HepG2 (cell line): ENCODE measurements around the gene SLC13A2. TPM values are rescaled to one million over a fixed set of nuclear protein-coding genes. Genes with fewer than 3 reads are reported as not detected.

Experiments
- ATAC-seq: fragments of 200-7000 bp; cut with Tn5 transposase; 3 replicates; pipeline ENCODE4 v1.9.1; 2020; ENCODE audit warnings: mild to moderate bottlenecking, moderate library complexity
- BruUV-seq: library from RNA; stranded (reverse); fragments of 400-500 nt; replicated peaks from 2 replicates; lab custom pipeline; 2021; lab: Mats Ljungman, UMichigan
- CTCF ChIA-PET: fragments of 300-600 bp; formaldehyde crosslinking; extraction: SDS; loops from one replicate; lab custom pipeline; 2021; ENCODE audit warnings: low total read pairs, inconsistent platforms, low intra/inter-chr PET ratio; lab: Yijun Ruan, JAX
- POLR2A ChIA-PET: fragments of 350-600 bp; sonication (Branson Sonifier 250); formaldehyde crosslinking; loops from one replicate; lab custom pipeline; 2020; ENCODE audit warnings: antibody characterized with exemption, inconsistent platforms; lab: Yijun Ruan, JAX
- DNase-seq: peaks from one replicate; pipeline ENCODE4 v3.0.0-alpha.2; 2015; ENCODE audit warnings: low spot score
- FAIRE-seq: peaks from 3 replicates; lab custom pipeline; 2011; peaks lifted over from hg19 to GRCh38; lab: Jason Lieb, UNC
- H2AFZ ChIP-seq: one replicate; pipeline ENCODE4 v1.6.1; 2011; ENCODE audit warnings: low read length, inconsistent platforms
- H3K27ac ChIP-seq: fragments of 300-600 bp; 3 replicates; pipeline ENCODE4 v1.8.0; 2011; ENCODE audit warnings: mixed run types, mild to moderate bottlenecking, mixed read lengths, low read length, inconsistent platforms; ENCODE audit not compliant: insufficient read depth; ENCODE audit errors: extremely low read length
- H3K27me3 ChIP-seq, 2 experiments: fragments of 200-600 bp in 1 of 2; 2 replicates in 1 of 2; 3 replicates in 1 of 2; pipeline versions ENCODE4 v1.6.0 to v1.8.0; 2011; ENCODE audit warnings: low read length in 2 of 2, mild to moderate bottlenecking in 2 of 2, moderate library complexity in 2 of 2, inconsistent platforms in 1 of 2; ENCODE audit not compliant: insufficient read depth in 2 of 2, control insufficient read depth in 1 of 2
- H3K36me3 ChIP-seq, 2 experiments: fragments of 200-600 bp in 1 of 2; replicated peaks in 1 of 2; 2 replicates in 1 of 2; 3 replicates in 1 of 2; pipeline versions ENCODE4 v1.5.1 to v1.8.0; 2011; ENCODE audit warnings: low read length in 2 of 2, inconsistent platforms in 1 of 2; ENCODE audit not compliant: insufficient read depth in 2 of 2, control insufficient read depth in 1 of 2
- H3K4me1 ChIP-seq: 2 replicates; pipeline ENCODE4 v1.5.1; 2012; ENCODE audit warnings: low read length, inconsistent platforms; ENCODE audit not compliant: insufficient read depth
- H3K4me2 ChIP-seq: 2 replicates; pipeline ENCODE4 v1.6.0; 2011; ENCODE audit warnings: low read depth, low read length, inconsistent platforms
- H3K4me3 ChIP-seq, 3 experiments: fragments of 200-600 bp in 1 of 3; sonication (generic), shearing (Covaris generic) in 1 of 3; replicated peaks in 1 of 3; 2 replicates each; pipeline ENCODE4 v1.5.1; 2011 to 2016; ENCODE audit warnings: low read length in 3 of 3, inconsistent platforms in 2 of 3, low read depth in 2 of 3, mild to moderate bottlenecking in 2 of 3, control low read depth in 1 of 3, mixed read lengths in 1 of 3; ENCODE audit not compliant: insufficient read depth in 1 of 3
- H3K79me2 ChIP-seq: one replicate; pipeline ENCODE4 v1.6.1; 2011; ENCODE audit warnings: low read length, inconsistent platforms; ENCODE audit not compliant: insufficient read depth
- H3K9ac ChIP-seq: 2 replicates; pipeline ENCODE4 v1.6.0; 2011; ENCODE audit warnings: mild to moderate bottlenecking, low read depth, low read length, inconsistent platforms; ENCODE audit not compliant: insufficient read depth
- H3K9me3 ChIP-seq: 2 replicates; pipeline ENCODE4 v1.5.1; 2012; ENCODE audit warnings: mild to moderate bottlenecking, low read length
- H4K20me1 ChIP-seq: 2 replicates; pipeline ENCODE4 v1.6.0; 2011; ENCODE audit warnings: inconsistent platforms, mild to moderate bottlenecking, low read length, moderate library complexity; ENCODE audit not compliant: insufficient read depth
- CEBPB ChIP-seq: IDR thresholded peaks from 2 replicates; pipeline ENCODE4 v1.6.1; 2011; ENCODE audit warnings: low read depth, low read length, improper control_type of control experiment, borderline replicate concordance
- IRF2 ChIP-seq: IDR thresholded peaks from 2 replicates; pipeline ENCODE4 v1.6.1; 2018; ENCODE audit warnings: missing genetic modification reagents, missing compliant biosample characterization
- MNT ChIP-seq: fragments of 450-650 bp; IDR thresholded peaks from 2 replicates; pipeline ENCODE4 v1.6.1; 2016
- PAX8 ChIP-seq: sonication (generic); formaldehyde crosslinking; IDR thresholded peaks from 2 replicates; pipeline ENCODE4 v1.8.0; 2022; ENCODE audit warnings: mild to moderate bottlenecking, missing genetic modification reagents, borderline replicate concordance
- RFXAP ChIP-seq: sonication (generic); formaldehyde crosslinking; IDR thresholded peaks from 2 replicates; pipeline ENCODE4 v1.4.0; 2020; ENCODE audit warnings: missing genetic modification reagents, borderline replicate concordance
- XBP1 ChIP-seq: sonication (generic); formaldehyde crosslinking; IDR thresholded peaks from 2 replicates; pipeline ENCODE4 v1.5.0; 2020; ENCODE audit warnings: missing genetic modification reagents
- ZKSCAN5 ChIP-seq: sonication (generic); formaldehyde crosslinking; IDR thresholded peaks from 2 replicates; pipeline ENCODE4 v1.5.1; 2020; ENCODE audit warnings: mild to moderate bottlenecking, missing genetic modification reagents
- ZNF292 ChIP-seq: sonication (generic); formaldehyde crosslinking; IDR thresholded peaks from 2 replicates; pipeline ENCODE4 v1.8.1; 2022; ENCODE audit warnings: mild to moderate bottlenecking, low read depth, missing genetic modification reagents, borderline replicate concordance
- ZNF512B ChIP-seq: sonication (generic); formaldehyde crosslinking; IDR thresholded peaks from 2 replicates; pipeline ENCODE4 v1.5.1; 2020; ENCODE audit warnings: missing genetic modification reagents, mild to moderate bottlenecking, borderline replicate concordance
- ZZZ3 ChIP-seq: sonication (generic); formaldehyde crosslinking; IDR thresholded peaks from 2 replicates; pipeline ENCODE4 v1.4.0; 2020; ENCODE audit warnings: missing genetic modification reagents, mild to moderate bottlenecking, borderline replicate concordance
- WGBS: methylation state at CpG from one replicate; pipeline ENCODE4 v1.1.6; 2017; ENCODE audit warnings: low lambda C conversion rate; 5-methylcytosine and 5-hydroxymethylcytosine counted together
- in situ Hi-C: cut with HindIII; loops from 2 replicates; pipeline ENCODE4 v1.10.0; 2017; ENCODE audit warnings: low pct_unique_long_range_greater_than_20kb; ENCODE audit not compliant: extremely low pct_ligation_motif_present
- intact Hi-C: fragments of 100-400 bp; cut with micrococcal nuclease; formaldehyde crosslinking; loops from one replicate; pipeline ENCODE4 v1.10.0; 2022; ENCODE audit not compliant: unreplicated experiment
- polyA plus RNA-seq, 8 experiments: library from polyadenylated mRNA; depleted of rRNA in 3 of 8; stranded (reverse) in 7 of 8; unstranded in 1 of 8; fragments of >200 nt; fragmentation: Illumina TruSeq in 4 of 8; extraction: Trizol in 4 of 8; gene quantifications; 2 replicates each; pipeline versions ENCODE4 v1.2.1 to v1.2.3, GENCODE V29; 2011 to 2016; ENCODE audit warnings: low read depth in 4 of 8, missing spikeins in 1 of 8, mixed read lengths in 1 of 8; ENCODE audit not compliant: insufficient read depth in 1 of 8
- total RNA-seq, 5 experiments: library from RNA; depleted of rRNA; stranded (reverse); fragments of >200 nt; fragmentation: Illumina TruSeq; extraction: Trizol; gene quantifications; 2 replicates each; pipeline ENCODE4 v1.2.3, GENCODE V29; 2016; ENCODE audit warnings: low read depth in 1 of 5

The SLC13A2 gene
- total and polyA plus RNA-seq, 2 of the 13 experiments (the other 11 are each of a cell fraction or from before 2014, with no cell fraction given): 0.07 TPM; not detected in 1

- no peaks in the 10 kb centered on the region for H3K9me3 ChIP-seq
- in situ Hi-C loops: loop anchor here (5.0 kb wide), 1 partner anchor 33 kb away; no protein-coding TSS in a partner anchor
- TF ChIP-seq XBP1 (CRISPR knock-in tag): no peak
- no peak for TF ChIP-seq MNT
- TF ChIP-seq ZNF512B (CRISPR knock-in tag): no peak
- TF ChIP-seq ZKSCAN5 (CRISPR knock-in tag): no peak
- TF ChIP-seq ZZZ3 (CRISPR knock-in tag): no peak
- TF ChIP-seq ZNF292 (CRISPR knock-in tag): no peak
- no peak for TF ChIP-seq IRF2 (CRISPR knock-in tag)
- no peak for TF ChIP-seq RFXAP
- no peak for TF ChIP-seq PAX8 (CRISPR knock-in tag)
- TF ChIP-seq CEBPB: no peak
- TF ChIP-seq, all 625 proteins: peak for 0
- no CpG with 5 or more reads among the region's 9 CpGs for WGBS
- Histone ChIP-seq H3K4me1 (no peaks in the 10 kb centered on the region), H3K9ac (no peak overlapping the region), H3K27ac (no peak overlapping the region), H3K4me3 (no peak overlapping the region), H3K27me3 (peaks cover 1 to 16% of the 10 kb centered on the region in 2 experiments; a peak in 3 of 5 replicates), H4K20me1 (no peaks in the 10 kb centered on the region), H3K4me2 (no peak overlapping the region), H3K36me3 (no peaks in the 10 kb centered on the region), H2AFZ (no peak overlapping the region), H3K79me2 (no peaks in the 10 kb centered on the region)
- no peak for FAIRE-seq
- intact Hi-C loops: no loop called here
- DNase-seq: no peak
- BruUV-seq: no TSS peak
- ChIA-PET CTCF (no interaction called here), POLR2A (no interaction called here)
- no peak for ATAC-seq
Measured at GRCh38 chr17:28499364-28499664, 25.9 kb downstream of the SLC13A2 start.
